Sigmoid colon (tissue), 4 donors: ENCODE results near the gene RPF1.

Experiments
- POLR2A ChIP-seq, 2 donors: fragments of 450-650 bp; IDR thresholded peaks; one replicate each; pipeline ENCODE4 v1.6.1; 2016; ENCODE audit warnings: antibody characterized with exemption in 2 of 2, mild to moderate bottlenecking in 2 of 2, moderate library complexity in 2 of 2
- POLR2AphosphoS5 ChIP-seq, 4 donors: sonication (generic); formaldehyde crosslinking; IDR thresholded peaks; one replicate each; pipeline ENCODE4 v1.6.1; 2017; ENCODE audit warnings: antibody characterized with exemption in 4 of 4

DNA sequence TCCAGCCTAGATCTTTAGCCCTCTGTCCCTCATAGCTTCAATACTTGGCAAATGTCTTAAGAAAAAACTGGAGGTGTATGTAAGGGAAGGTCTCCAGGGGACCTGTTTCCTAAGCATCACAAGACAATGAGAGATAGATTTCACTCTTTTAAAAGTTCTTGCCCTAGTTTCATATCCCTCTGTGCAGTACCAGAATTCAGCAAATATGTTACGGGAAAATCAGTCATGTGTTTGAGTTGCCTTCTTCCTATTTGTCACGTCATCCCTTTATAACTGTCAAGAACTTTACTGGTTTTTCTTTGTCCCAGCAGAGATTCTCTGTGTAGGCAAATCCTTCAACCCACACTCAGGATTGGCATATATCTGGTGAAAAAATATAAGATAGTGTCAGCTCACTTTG, 48.5 kb upstream of the RPF1 start:
- TF ChIP-seq POLR2A (IDR thresholded peaks at IDR 0.05) (no peak), POLR2AphosphoS5 (IDR thresholded peaks at IDR 0.05) (no peak)
